B cell (primary cell): Measurements from ENCODE around the gene SEC63. TPM values are rescaled to one million over a fixed set of nuclear protein-coding genes. Genes with fewer than 3 reads are reported as not detected.

Experiments used
- ATAC-seq: fragments of 200-7000 bp; cut with Tn5 transposase; one replicate; pipeline ENCODE4 v1.10.0; 2021; ENCODE audit warnings: low read depth, mild to moderate bottlenecking, moderate number of reproducible peaks, moderate library complexity
- CTCF ChIA-PET: fragments of 350-600 bp; sonication (Branson Sonifier 250); formaldehyde crosslinking; loops from one replicate; lab custom pipeline; 2021; ENCODE audit warnings: antibody characterized with exemption, inconsistent platforms; lab: Charles Lee
- POLR2A ChIA-PET: fragments of 350-600 bp; sonication (Branson Sonifier 250); formaldehyde crosslinking; loops from one replicate; lab custom pipeline; 2021; ENCODE audit warnings: antibody characterized with exemption; lab: Charles Lee
- DNase-seq: peaks from one replicate; pipeline ENCODE4 v3.0.0; 2013
- H2AFZ ChIP-seq: 2 replicates; pipeline ENCODE4 v1.6.1; 2012; ENCODE audit warnings: mild to moderate bottlenecking, low read depth, low read length; ENCODE audit not compliant: insufficient read depth, poor library complexity, severe bottlenecking
- H3K27ac ChIP-seq, 2 donors: 1 replicate in 1 of 2; 2 replicates in 1 of 2; pipeline ENCODE4 v1.5.1; 2012 to 2013; ENCODE audit warnings: low read length in 2 of 2, mild to moderate bottlenecking in 2 of 2, moderate library complexity in 1 of 2
- H3K27me3 ChIP-seq, 4 experiments: fragments of 200-600 bp in 1 of 4; sonication (generic) in 1 of 4; replicated peaks in 1 of 4; 1 replicate in 2 of 4; 2 replicates in 2 of 4; pipeline versions ENCODE4 v1.6.1 to v1.7.0; 2013 to 2016; ENCODE audit warnings: low read length in 3 of 4, mild to moderate bottlenecking in 2 of 4, mixed read lengths in 1 of 4, moderate library complexity in 1 of 4; ENCODE audit not compliant: insufficient read depth in 4 of 4, control insufficient read depth in 3 of 4; ENCODE audit errors: control extremely low read depth in 1 of 4
- H3K36me3 ChIP-seq, 2 experiments: replicated peaks in 1 of 2; 1 replicate in 1 of 2; 2 replicates in 1 of 2; pipeline versions ENCODE4 v1.6.1 to v1.7.1; 2013; ENCODE audit warnings: low read length in 1 of 2; ENCODE audit not compliant: insufficient read depth in 2 of 2, control insufficient read depth in 1 of 2; ENCODE audit errors: control extremely low read depth in 1 of 2, extremely low read depth in 1 of 2
- H3K4me1 ChIP-seq, 2 donors: fragments of 200-600 bp in 1 of 2; sonication (generic) in 1 of 2; 1 replicate in 1 of 2; 2 replicates in 1 of 2; pipeline versions ENCODE4 v1.5.1 to v1.6.1; 2013 to 2017; ENCODE audit warnings: low read length in 2 of 2; ENCODE audit not compliant: control insufficient read depth in 2 of 2, insufficient read depth in 2 of 2
- H3K4me2 ChIP-seq: replicated peaks from 2 replicates; pipeline ENCODE3; 2012; ENCODE audit warnings: mild to moderate bottlenecking, low read depth, low read length; ENCODE audit not compliant: poor library complexity, severe bottlenecking
- H3K4me3 ChIP-seq, 5 experiments: fragments of 200-600 bp in 1 of 5; sonication (generic) in 1 of 5; 1 replicate in 3 of 5; 2 replicates in 2 of 5; pipeline versions ENCODE4 v1.5.1 to v1.7.0; 2011 to 2016; ENCODE audit warnings: low read length in 4 of 5, mild to moderate bottlenecking in 4 of 5, low read depth in 2 of 5, control low read depth in 1 of 5, moderate library complexity in 1 of 5; ENCODE audit not compliant: insufficient read depth in 1 of 5; ENCODE audit errors: control extremely low read depth in 1 of 5, extremely low read depth in 1 of 5
- H3K79me2 ChIP-seq: fragments of 200-600 bp; sonication (generic); one replicate; pipeline ENCODE4 v1.6.0; 2016; ENCODE audit warnings: low read length; ENCODE audit not compliant: control insufficient read depth, insufficient read depth
- H3K9ac ChIP-seq: fragments of 200-600 bp; sonication (generic); 2 replicates; pipeline ENCODE4 v1.6.1; 2017; ENCODE audit warnings: mild to moderate bottlenecking, low read length, moderate library complexity
- H3K9me3 ChIP-seq, 3 donors: one replicate each; pipeline versions ENCODE4 v1.6.1 to v1.7.1; 2013; ENCODE audit warnings: low read length in 2 of 3; ENCODE audit not compliant: control insufficient read depth in 2 of 3, insufficient read depth in 1 of 3; ENCODE audit errors: control extremely low read depth in 1 of 3
- H4K20me1 ChIP-seq: 2 replicates; pipeline ENCODE4 v1.6.0; 2012; ENCODE audit warnings: mild to moderate bottlenecking, low read length; ENCODE audit not compliant: insufficient read depth, control insufficient read depth, poor library complexity, severe bottlenecking
- H3K27ac Mint-ChIP-seq: one replicate; pipeline ENCODE4 v1.8.0; 2021; ENCODE audit warnings: mixed read lengths
- H3K27me3 Mint-ChIP-seq: one replicate; pipeline ENCODE4 v1.8.0; 2021; ENCODE audit warnings: mixed read lengths
- H3K4me1 Mint-ChIP-seq: one replicate; pipeline ENCODE4 v1.8.0; 2021; ENCODE audit warnings: mixed read lengths
- H3K4me3 Mint-ChIP-seq: one replicate; pipeline ENCODE4 v1.8.0; 2021; ENCODE audit warnings: mixed read lengths
- H3K9me3 Mint-ChIP-seq: one replicate; pipeline ENCODE4 v1.8.0; 2022; ENCODE audit warnings: mixed read lengths; ENCODE audit not compliant: insufficient read depth
- EZH2 ChIP-seq: IDR thresholded peaks from 2 replicates; pipeline ENCODE4 v1.6.1; 2012; ENCODE audit warnings: borderline replicate concordance, low read depth, mild to moderate bottlenecking, moderate library complexity, low read length; ENCODE audit not compliant: insufficient read depth, poor library complexity, severe bottlenecking
- WGBS: methylation state at CpG from one replicate; pipeline ENCODE4 v1.1.5; 2013; ENCODE audit warnings: missing lambda C conversion rate; ENCODE audit not compliant: insufficient coverage; 5-methylcytosine and 5-hydroxymethylcytosine counted together
- intact Hi-C: fragments of 100-400 bp; cut with micrococcal nuclease; formaldehyde crosslinking; loops from one replicate; pipeline ENCODE4 v1.10.0; 2022
- polyA plus RNA-seq: library from polyadenylated mRNA; depleted of rRNA; stranded (reverse); fragments of >200 nt; gene quantifications from 2 replicates; pipeline ENCODE4 v1.2.3, GENCODE V29; 2012
- total RNA-seq, 2 donors: library from RNA; stranded (reverse); fragments of 120-200 nt in 1 of 2; gene quantifications; 1 replicate in 1 of 2; 2 replicates in 1 of 2; pipeline versions ENCODE4 v1.2.3 to v1.2.4, GENCODE V29; 2013 to 2022
- TF ChIP-seq, protein P1 (sequence below): fragments of 200-600 bp; IDR thresholded peaks from one replicate; pipeline ENCODE4 v1.8.0; 2022; ENCODE audit warnings: antibody characterized with exemption, mild to moderate bottlenecking

SEC63 gene
- total and polyA plus RNA-seq, 2 donors (not counting 1 experiment from before 2014, with no cell fraction given): 12.5 to 79.5 TPM

DNA sequence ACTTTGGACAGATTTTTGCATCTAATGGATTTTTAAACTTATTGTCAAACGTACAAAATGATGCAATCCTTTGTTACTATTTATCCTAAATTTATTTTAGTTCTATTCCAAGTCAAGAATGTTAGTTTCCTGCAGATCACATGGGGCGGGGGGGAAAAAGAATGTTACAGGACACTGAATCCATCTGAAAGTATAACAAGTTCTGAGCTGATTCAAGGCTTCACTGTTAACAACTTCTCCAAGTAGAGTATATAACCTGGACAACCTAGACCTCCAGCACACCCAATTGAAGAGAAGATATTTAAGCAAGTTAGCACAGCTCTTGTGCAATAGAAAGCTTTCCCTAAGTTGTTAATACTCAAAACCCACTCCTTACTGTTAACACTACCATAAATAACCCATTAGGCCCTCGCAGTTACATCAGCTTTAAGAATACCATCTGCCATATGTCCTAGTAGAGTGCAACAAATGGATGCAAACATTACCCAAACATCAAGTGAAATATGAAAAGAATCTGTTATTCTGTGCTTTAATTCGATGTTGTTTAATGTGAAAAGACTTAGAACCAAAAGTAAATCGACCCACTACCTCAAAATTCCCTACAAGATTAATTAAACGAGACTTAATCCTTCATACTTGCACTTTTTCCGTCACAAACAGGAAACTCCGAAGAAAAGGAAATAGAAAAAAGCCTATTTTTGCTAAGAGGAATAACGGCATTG, 1.3 kb downstream of the SEC63 start:
- Mint-ChIP-seq H3K27ac (peak overlapping the region; percentile 80), H3K4me1 (peaks cover 32% of the 10 kb centered on the region), H3K27me3 (no peaks in the 10 kb centered on the region), H3K4me3 (peak overlapping the region; percentile 89), H3K9me3 (no peaks in the 10 kb centered on the region)
- Histone ChIP-seq H3K79me2 (peaks cover 54% of the 10 kb centered on the region), H3K36me3 (peaks cover 0 to 4% of the 10 kb centered on the region in 2 experiments), H2AFZ (peak overlapping the region; percentile 82), H3K9me3 (no peaks in the 10 kb centered on the region), H3K4me1 (peaks cover 12 to 28% of the 10 kb centered on the region in 2 donors), H3K4me3 (peak overlapping the region; percentile 71 to 96 (median 77)), H3K27me3 (no peaks in the 10 kb centered on the region), H3K9ac (peak overlapping the region; percentile 75), H3K27ac (peak overlapping the region; percentile 60 to 73), H3K4me2 (peak overlapping the region; percentile 98), H4K20me1 (peaks cover 38% of the 10 kb centered on the region)
- WGBS: 0% methylated on average over 2 of the region's 9 CpGs
- ATAC-seq (no peak), DNase-seq (no peak)
- intact Hi-C loops: loop anchor here (1.0 to 10.0 kb wide), 5 partner anchors 59 to 1629 kb away; partner anchors contain the start of genes ATG5, CEP57L1, PDSS2 and SESN1
- ChIA-PET POLR2A (no interaction called here), CTCF (interaction anchor here (1.1 to 1.6 kb wide), 2 partner anchors 61 to 90 kb away, joined by 3 to 6 read pairs; no protein-coding TSS in a partner anchor)
- TF ChIP-seq EZH2: no peak
- TF ChIP-seq, protein P1, sequence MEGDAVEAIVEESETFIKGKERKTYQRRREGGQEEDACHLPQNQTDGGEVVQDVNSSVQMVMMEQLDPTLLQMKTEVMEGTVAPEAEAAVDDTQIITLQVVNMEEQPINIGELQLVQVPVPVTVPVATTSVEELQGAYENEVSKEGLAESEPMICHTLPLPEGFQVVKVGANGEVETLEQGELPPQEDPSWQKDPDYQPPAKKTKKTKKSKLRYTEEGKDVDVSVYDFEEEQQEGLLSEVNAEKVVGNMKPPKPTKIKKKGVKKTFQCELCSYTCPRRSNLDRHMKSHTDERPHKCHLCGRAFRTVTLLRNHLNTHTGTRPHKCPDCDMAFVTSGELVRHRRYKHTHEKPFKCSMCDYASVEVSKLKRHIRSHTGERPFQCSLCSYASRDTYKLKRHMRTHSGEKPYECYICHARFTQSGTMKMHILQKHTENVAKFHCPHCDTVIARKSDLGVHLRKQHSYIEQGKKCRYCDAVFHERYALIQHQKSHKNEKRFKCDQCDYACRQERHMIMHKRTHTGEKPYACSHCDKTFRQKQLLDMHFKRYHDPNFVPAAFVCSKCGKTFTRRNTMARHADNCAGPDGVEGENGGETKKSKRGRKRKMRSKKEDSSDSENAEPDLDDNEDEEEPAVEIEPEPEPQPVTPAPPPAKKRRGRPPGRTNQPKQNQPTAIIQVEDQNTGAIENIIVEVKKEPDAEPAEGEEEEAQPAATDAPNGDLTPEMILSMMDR: no peak

DNA sequence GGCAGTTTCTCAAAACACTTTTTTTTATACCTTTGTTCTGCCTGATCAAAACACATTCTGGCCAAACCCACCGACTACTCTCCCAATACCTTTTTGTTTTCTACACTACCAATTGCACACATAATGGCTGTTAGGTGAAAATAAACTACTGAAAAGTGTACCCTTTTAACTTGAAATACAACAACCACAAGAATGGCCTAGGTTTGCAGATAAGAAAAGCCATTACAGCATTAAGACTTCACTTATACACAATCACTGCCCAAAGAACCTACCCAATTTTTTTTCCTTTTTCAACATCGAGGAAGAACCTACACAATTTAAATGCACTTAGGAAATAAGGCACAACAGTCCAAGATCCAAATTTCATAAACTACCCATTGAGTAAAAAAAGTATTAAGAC, 1.8 kb downstream of the SEC63 start:
- peak overlapping the region; percentile 89 for H3K4me3 Mint-ChIP-seq
- H3K4me1 ChIP-seq: peaks cover 12 to 28% of the 10 kb centered on the region in 2 donors
- H3K9ac ChIP-seq: peak overlapping the region; percentile 75
- intact Hi-C loops: loop anchor here (5.0 to 10.0 kb wide), 4 partner anchors 59 to 1629 kb away; partner anchors contain the start of genes ATG5, CEP57L1 and SESN1
- H3K9me3 ChIP-seq: no peaks in the 10 kb centered on the region
- no peaks in the 10 kb centered on the region for H3K9me3 Mint-ChIP-seq
- H3K4me2 ChIP-seq: peak overlapping the region; percentile 98
- WGBS: no CpG with 5 or more reads among the region's 2 CpGs
- no peak for ATAC-seq
- H3K79me2 ChIP-seq: peaks cover 60% of the 10 kb centered on the region
- H3K27me3 ChIP-seq: no peaks in the 10 kb centered on the region
- no peak overlapping the region for H3K27ac Mint-ChIP-seq
- POLR2A ChIA-PET: no interaction called here
- no peak overlapping the region for H2AFZ ChIP-seq
- peaks cover 44% of the 10 kb centered on the region for H4K20me1 ChIP-seq
- CTCF ChIA-PET: interaction anchor here (1.1 kb wide), 1 partner anchor 61 kb away, joined by 3 read pairs; no protein-coding TSS in a partner anchor
- peak overlapping the region in 1 of 5 experiments; percentile 77 for H3K4me3 ChIP-seq
- H3K4me1 Mint-ChIP-seq: peaks cover 35% of the 10 kb centered on the region
- H3K27me3 Mint-ChIP-seq: no peaks in the 10 kb centered on the region
- no peak for DNase-seq
- H3K36me3 ChIP-seq: peaks cover 0 to 4% of the 10 kb centered on the region in 2 experiments
- H3K27ac ChIP-seq: peak overlapping the region in 1 of 2 donors; percentile 73
- TF ChIP-seq, protein P1: no peak
- TF ChIP-seq EZH2: no peak
